Measurements from ENCODE around the gene PTPRS.

PTPRS gene

DNA sequence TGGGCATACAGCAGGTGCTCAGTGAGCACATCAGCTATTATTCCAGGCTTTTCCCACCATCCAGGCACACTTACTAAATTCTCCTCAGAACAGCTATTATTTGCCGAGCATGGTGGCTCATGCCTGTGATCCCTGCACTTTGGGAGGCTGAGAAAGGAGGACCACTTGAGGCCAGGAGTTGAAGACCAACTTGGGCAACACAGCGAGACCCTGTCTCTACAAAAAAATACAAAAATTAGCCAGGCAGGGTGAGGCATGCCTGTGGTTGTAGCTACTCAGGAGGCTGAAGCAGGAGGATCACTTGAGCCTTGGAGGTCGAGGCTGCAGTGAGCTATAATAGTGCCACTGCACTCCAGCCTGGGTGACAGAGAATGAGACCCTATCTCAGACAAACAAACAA lies 35.4 kb downstream of the PTPRS start:
- DNase-seq = no peak

DNA sequence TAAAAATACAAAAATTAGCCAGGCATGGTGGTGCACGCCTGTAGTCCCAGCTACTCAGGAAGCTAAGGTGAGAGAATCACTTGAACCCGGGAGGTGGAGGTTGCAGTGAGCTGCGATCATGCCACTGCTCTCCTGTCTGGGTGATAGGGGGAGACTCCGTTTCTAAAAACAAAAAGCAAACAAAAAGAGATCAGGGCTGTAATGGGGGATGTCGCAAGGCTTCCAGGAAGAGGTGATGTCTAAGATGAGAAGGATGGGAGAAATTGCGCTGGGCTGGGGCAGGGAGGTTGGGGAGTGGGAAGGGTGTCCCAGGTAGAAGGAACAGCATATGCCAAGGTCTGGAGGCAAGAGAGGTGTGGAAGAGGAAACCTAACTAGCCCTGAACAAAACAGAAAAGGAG lies 36.1 kb downstream of the PTPRS start:
- DNase-seq = no peak

- no peak for DNase-seq
These were observed 37.4 kb downstream of the PTPRS start for GRCh38 chr19:5303208-5303607.

DNA sequence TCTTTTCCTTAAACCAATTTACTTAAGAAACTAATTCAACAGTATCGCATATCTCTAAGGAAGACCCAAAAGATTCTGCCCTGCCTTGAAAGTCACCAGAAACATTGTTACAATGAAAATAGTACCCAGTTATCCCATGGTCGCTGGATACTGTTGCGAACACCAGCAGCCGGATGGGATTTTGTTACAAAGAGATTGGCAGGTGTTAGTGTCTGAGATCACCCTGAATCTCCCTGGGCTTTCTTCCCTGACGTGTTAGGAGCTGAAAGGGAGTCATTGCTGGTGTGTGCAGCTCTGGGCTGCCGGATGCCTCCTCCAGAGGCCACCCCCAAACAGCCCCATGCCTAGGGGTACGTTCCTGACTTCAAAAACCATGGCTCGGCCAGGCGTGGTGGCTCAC lies 38.2 kb downstream of the PTPRS start:
- no peak for DNase-seq

GRCh38 chr19:5299137-5299536 lies 41.5 kb downstream of the PTPRS start:
- no peak for DNase-seq

GRCh38 chr19:5298471-5298901 lies 42.1 kb downstream of the PTPRS start:
- no peak for DNase-seq

DNA sequence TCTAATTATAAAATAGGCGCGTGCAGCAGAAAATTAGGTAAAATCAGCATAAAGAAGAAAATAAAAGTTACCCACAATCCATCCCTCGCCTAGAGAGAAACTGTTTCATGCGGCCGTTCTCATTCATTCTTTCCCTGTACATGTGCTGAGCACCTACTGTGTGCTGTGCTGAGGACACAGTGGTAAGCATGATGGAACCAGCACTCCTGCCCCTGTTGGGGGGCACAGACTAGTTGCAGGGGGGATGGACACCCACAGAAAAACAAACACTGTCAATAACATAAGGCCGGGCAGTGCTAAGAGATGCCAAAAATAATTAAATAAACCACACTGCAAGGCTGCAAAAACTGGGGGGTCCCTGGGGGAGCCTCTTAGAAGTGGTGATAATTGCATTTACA lies 43.3 kb downstream of the PTPRS start:
- DNase-seq = no peak

DNA sequence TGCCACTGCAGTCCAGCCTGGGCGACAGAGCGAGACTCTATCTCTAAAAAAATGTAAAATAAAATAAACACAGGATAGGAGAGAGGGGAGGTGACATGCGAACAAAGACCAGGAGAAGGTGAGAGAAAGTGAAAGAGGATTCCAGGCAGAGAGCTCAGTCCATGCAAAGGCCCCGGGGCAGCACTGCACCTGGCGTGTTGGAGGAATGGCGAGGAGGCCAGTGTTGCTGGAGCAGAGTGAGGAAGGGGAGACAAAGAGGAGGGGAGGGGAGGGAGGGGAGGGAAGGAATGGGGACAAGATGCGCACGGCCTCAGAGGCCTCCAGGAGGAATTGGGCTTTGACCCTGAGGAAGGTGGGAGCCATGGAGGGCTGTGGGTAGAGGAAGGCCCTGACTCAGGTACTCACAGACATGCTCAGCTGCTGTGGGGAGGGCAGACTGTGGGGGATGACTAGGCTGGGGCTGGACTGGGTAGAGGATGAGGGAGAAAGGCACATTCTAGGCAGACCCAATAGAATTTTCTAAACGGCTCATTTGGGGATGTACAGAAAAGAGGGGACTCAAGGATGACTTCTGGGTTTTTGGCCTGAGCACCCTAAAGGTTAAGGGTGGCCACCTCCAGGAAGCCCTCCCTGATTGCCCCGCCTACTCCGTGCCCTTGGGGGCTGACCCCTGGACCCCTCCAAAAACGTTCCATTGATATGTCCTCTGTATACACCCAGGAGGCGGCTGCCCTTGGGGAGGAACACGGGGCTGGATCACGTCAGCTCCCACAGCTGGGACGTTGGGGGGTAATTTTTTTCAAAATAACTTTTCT lies 43.9 kb downstream of the PTPRS start:
- no peak for DNase-seq

GRCh38 chr19:5296021-5296420 lies 44.6 kb downstream of the PTPRS start:
- DNase-seq = no peak

DNA sequence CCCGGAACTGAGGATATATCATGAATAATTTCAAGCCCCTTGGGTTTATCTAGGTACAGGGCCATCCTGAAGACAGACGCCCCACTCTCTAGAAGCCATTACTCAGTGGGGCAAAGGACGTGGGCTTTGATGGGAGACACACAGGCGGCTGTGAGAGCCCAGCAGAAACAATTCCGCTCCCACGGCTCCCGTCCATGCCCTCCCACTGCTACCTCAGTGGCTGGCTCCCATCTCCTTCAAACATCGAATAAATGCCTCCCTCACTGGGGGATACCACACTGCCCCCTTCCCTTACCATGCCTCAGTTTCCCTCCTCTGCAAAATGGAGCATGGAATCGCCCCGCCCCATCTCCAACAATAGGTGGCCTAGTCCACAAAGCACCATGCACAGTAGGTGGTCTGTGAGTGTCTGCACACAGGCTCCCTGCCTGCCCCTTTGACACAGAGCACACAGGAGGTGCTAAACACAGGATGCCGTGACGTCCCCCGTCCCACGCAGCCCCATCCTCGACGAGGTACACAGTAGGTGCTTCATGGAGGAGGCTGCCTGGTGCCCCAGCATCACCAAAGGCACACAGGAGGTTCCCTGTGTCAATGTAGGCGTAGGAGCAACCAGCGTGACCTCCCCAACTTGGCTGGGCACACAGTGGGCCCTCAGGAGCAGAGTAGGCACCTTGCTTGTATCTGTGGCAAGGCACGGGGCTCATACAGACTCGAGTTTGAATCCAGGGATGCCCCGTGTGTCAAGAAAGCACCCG lies 46.0 kb downstream of the PTPRS start:
- DNase-seq = no peak

- DNase-seq = no peak
These were observed 46.8 kb downstream of the PTPRS start for GRCh38 chr19:5293612-5294378.

- DNase-seq = peak; percentile 62
These were observed 47.6 kb downstream of the PTPRS start for GRCh38 chr19:5292822-5293611.

DNA sequence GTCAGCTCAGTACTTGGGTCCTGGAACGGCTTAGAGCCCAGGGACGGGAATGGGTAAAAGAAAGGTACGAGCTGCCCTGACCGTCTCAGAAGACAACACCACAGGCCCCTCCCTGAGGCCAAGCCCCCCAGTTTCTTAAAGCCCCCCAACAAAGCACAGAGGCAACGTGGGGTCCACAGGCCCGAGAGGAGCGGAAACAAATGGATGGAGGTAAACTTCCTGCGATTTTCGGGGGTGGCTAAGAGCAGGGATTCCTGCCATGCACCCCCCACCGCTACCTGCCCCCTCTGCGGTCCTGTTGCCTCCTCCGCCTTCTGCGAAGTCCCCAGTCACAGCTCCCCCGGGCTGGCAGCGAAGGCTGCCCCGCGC lies 48.2 kb downstream of the PTPRS start:
- DNase-seq = no peak

DNA sequence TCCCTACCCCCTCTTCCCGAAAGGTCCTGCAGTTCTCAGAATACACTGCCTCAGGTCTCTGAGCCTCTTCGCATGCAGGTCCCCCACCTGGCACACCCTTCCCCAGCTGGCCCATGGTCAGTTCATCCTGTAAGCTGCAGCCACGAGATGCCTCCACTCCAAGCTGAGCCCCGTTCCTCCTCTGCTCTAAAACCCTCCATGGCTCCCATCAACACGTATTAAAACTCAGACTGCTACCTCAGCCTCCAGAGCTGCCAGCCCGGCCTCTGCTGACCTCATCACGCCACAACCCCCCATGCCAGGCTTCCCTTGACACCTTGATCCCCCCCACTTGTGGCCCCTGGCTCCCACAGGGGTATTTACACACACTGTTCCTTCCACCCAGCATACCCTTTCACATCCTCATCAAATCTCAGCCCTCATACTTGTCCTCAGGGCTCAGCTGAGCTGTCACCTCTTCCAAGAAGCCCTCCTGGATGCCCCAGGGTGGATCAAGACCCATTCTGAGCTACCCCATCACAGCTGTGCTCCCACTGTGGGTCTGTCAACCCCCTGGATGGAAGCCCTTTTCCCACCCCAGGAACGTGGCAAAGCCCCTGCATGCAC lies 48.9 kb downstream of the PTPRS start:
- no peak for DNase-seq

All from NCI-H226 (cell line).